Fibroblast of lung (primary cell): ENCODE data around the gene INHBE. TPM values are rescaled to one million over a fixed set of nuclear protein-coding genes. Genes with fewer than 3 reads are reported as not detected.
A peak's percentile ranks its signal among the peaks of the same experiment; 100 is the strongest.

Source experiments
- DNase-seq, 2 donors: peaks; one replicate each; pipeline versions ENCODE4 v3.0.0 to v3.0.0-alpha.2; 2010; ENCODE audit warnings: low read depth in 2 of 2
- H2AFZ ChIP-seq: 2 replicates; pipeline ENCODE4 v1.5.1; 2012; ENCODE audit warnings: low read length, control low read depth, inconsistent platforms
- H3K27ac ChIP-seq: 2 replicates; pipeline ENCODE4 v1.5.1; 2011; ENCODE audit warnings: low read length, control low read depth; ENCODE audit not compliant: insufficient read depth
- H3K27me3 ChIP-seq: 2 replicates; pipeline ENCODE4 v1.5.1; 2011; ENCODE audit warnings: mild to moderate bottlenecking, low read length; ENCODE audit not compliant: control insufficient read depth, insufficient read depth
- H3K36me3 ChIP-seq: 2 replicates; pipeline ENCODE4 v1.5.1; 2011; ENCODE audit warnings: low read length; ENCODE audit not compliant: control insufficient read depth, insufficient read depth
- H3K4me1 ChIP-seq: 2 replicates; pipeline ENCODE4 v1.5.1; 2011; ENCODE audit warnings: low read length; ENCODE audit not compliant: control insufficient read depth, insufficient read depth; ENCODE audit errors: extremely low read depth
- H3K4me2 ChIP-seq: 2 replicates; pipeline ENCODE4 v1.5.1; 2011; ENCODE audit warnings: low read length, control low read depth; ENCODE audit not compliant: insufficient read depth; ENCODE audit errors: extremely low read depth
- H3K4me3 ChIP-seq, 4 experiments: fragments of 200-600 bp in 1 of 4; sonication (generic) in 1 of 4; replicated peaks in 1 of 4; 2 replicates each; pipeline ENCODE4 v1.5.1; 2011 to 2016; ENCODE audit warnings: low read length in 4 of 4, low read depth in 3 of 4, mild to moderate bottlenecking in 3 of 4, control low read depth in 2 of 4, inconsistent platforms in 1 of 4, mixed read lengths in 1 of 4; ENCODE audit not compliant: insufficient read depth in 1 of 4; ENCODE audit errors: control extremely low read depth in 1 of 4
- H3K79me2 ChIP-seq: 2 replicates; pipeline ENCODE4 v1.5.1; 2012; ENCODE audit warnings: mild to moderate bottlenecking, low read length, inconsistent platforms; ENCODE audit not compliant: control insufficient read depth, insufficient read depth
- H3K9ac ChIP-seq: 2 replicates; pipeline ENCODE4 v1.5.1; 2011; ENCODE audit warnings: mild to moderate bottlenecking, low read length, control low read depth; ENCODE audit not compliant: insufficient read depth
- H3K9me3 ChIP-seq: 2 replicates; pipeline ENCODE4 v1.5.1; 2012; ENCODE audit warnings: low read depth, low read length; ENCODE audit not compliant: control insufficient read depth, insufficient read depth
- H4K20me1 ChIP-seq: 2 replicates; pipeline ENCODE4 v1.5.1; 2011; ENCODE audit warnings: low read length; ENCODE audit not compliant: control insufficient read depth, insufficient read depth; ENCODE audit errors: extremely low read depth
- CTCF ChIP-seq, 2 donors: IDR thresholded peaks in 1 of 2; conservative IDR thresholded peaks in 1 of 2; 1 replicate in 1 of 2; 2 replicates in 1 of 2; pipeline ENCODE4 v1.5.1; 2011 to 2012; ENCODE audit warnings: low read length in 2 of 2, control low read depth in 1 of 2, inconsistent platforms in 1 of 2, low read depth in 1 of 2, mild to moderate bottlenecking in 1 of 2
- EZH2 ChIP-seq: IDR thresholded peaks from 2 replicates; pipeline ENCODE4 v1.5.1; 2012; ENCODE audit warnings: low read length, control low read depth, mild to moderate bottlenecking; ENCODE audit errors: missing control alignments
- polyA plus RNA-seq, 2 donors: library from polyadenylated mRNA; depleted of rRNA in 1 of 2; stranded (reverse) in 1 of 2; unstranded in 1 of 2; fragments of >200 nt; gene quantifications; 2 replicates each; pipeline ENCODE4 v1.2.1, GENCODE V29; 2011 to 2012; ENCODE audit warnings: missing spikeins in 1 of 2
- total RNA-seq: library from RNA; depleted of rRNA; stranded (reverse); fragments of >200 nt; gene quantifications from 2 replicates; pipeline ENCODE4 v1.2.1, GENCODE V29; 2014

The INHBE gene
- total and polyA plus RNA-seq, 2 donors (not counting 1 experiment from before 2014, with no cell fraction given): 0.67 to 26.4 TPM

- no peaks in the 10 kb centered on the region for H3K9me3 ChIP-seq
- no peaks in the 10 kb centered on the region for H3K27me3 ChIP-seq
- H3K4me3 ChIP-seq: no peak overlapping the region
- TF ChIP-seq CTCF (conservative IDR thresholded peaks at IDR 0.05 in 1 of 2, IDR thresholded peaks at IDR 0.05 in 1 of 2; ENCODE audit: low read depth in 1 of 2, low read length in 2 of 2): no peak
- TF ChIP-seq EZH2: no peak
- peak overlapping the region; percentile 80 for H3K4me2 ChIP-seq
- no peak overlapping the region for H3K27ac ChIP-seq
- DNase-seq: no peak
- H3K4me1 ChIP-seq: no peaks in the 10 kb centered on the region
- H3K36me3 ChIP-seq: no peaks in the 10 kb centered on the region
- no peak overlapping the region for H2AFZ ChIP-seq
- H3K9ac ChIP-seq: no peak overlapping the region
- H4K20me1 ChIP-seq: no peaks in the 10 kb centered on the region
- H3K79me2 ChIP-seq: peaks cover 32% of the 10 kb centered on the region
These were observed 26.1 kb upstream of the INHBE start for GRCh38 chr12:57428965-57429364.

- no peaks in the 10 kb centered on the region for H3K4me1 ChIP-seq
- peak overlapping the region; percentile 79 for H3K9ac ChIP-seq
- no peak for TF ChIP-seq EZH2
- peak overlapping the region; percentile 67 to 94 (median 70) for H3K4me3 ChIP-seq
- DNase-seq: no peak
- peaks cover 29% of the 10 kb centered on the region for H3K79me2 ChIP-seq
- H4K20me1 ChIP-seq: no peaks in the 10 kb centered on the region
- H3K9me3 ChIP-seq: no peaks in the 10 kb centered on the region
- peak overlapping the region; percentile 86 for H3K27ac ChIP-seq
- peak overlapping the region; percentile 5 for H2AFZ ChIP-seq
- peak overlapping the region; percentile 80 for H3K4me2 ChIP-seq
- no peaks in the 10 kb centered on the region for H3K36me3 ChIP-seq
- no peaks in the 10 kb centered on the region for H3K27me3 ChIP-seq
These were observed 25.5 kb upstream of the INHBE start for GRCh38 chr12:57429473-57430111.

DNA sequence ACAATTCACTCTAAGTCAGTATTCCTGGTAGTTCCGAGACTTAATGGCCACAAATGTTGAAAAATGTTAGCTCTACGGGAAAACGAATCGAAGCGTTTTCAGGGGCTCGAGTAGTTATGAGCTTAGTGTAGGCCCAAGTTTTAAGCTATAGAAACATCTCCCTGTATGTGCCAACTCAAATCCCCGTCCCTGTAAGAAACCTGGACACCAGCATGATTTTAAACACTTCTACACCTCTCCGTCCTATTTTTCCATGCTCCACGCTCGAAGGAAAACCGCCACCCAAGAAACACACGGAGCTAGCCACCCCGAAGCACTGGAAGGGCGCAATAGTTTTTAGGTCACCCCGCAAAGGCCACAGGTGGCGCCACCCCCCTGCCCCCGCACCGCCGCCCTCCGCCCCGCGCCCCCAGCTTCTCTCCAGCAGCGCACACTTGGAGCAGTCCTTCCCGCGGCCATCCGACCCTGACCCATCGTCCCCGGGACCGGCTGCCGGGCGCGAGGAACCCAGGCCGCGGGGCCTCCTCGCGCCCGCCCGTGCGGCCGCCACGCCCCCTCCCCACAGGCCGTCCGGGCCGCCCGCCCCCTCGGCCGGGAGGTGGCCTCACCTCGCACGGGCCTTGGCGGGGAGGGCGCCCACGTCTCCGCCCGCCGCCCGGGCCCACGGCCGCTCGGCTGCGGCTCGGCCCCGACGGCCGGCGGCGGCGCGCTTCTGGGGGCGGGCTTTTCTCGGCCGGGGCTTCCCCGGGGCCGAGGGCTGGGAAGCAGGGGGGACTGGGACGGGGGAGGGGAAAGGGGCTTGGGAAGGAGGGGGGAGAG, 24.8 kb upstream of the INHBE start:
- Histone ChIP-seq H3K36me3 (no peaks in the 10 kb centered on the region), H3K9ac (peak overlapping the region; percentile 79), H3K27me3 (no peaks in the 10 kb centered on the region), H2AFZ (peak overlapping the region; percentile 5), H3K79me2 (peaks cover 27% of the 10 kb centered on the region), H3K9me3 (no peaks in the 10 kb centered on the region), H3K4me2 (peak overlapping the region; percentile 80), H4K20me1 (no peaks in the 10 kb centered on the region), H3K27ac (peak overlapping the region; percentile 86), H3K4me3 (peak overlapping the region; percentile 70 to 94 (median 72)), H3K4me1 (no peaks in the 10 kb centered on the region)
- peak; percentile 37 to 44 for DNase-seq
- TF ChIP-seq EZH2: no peak
- TF ChIP-seq CTCF (conservative IDR thresholded peaks at IDR 0.05 in 1 of 2, IDR thresholded peaks at IDR 0.05 in 1 of 2; ENCODE audit: low read depth in 1 of 2, low read length in 2 of 2): no peak
